Ovary (tissue), 3 donors: Measurements from ENCODE around the gene TSHZ2.

ENCODE experiments used
- CTCF ChIP-seq, 3 donors: fragments of 450-650 bp in 2 of 3; fragments of 200-600 bp in 1 of 3; IDR thresholded peaks; one replicate each; pipeline versions ENCODE4 v1.5.1 to v1.8.0; 2016 to 2022; ENCODE audit warnings: antibody characterized with exemption in 3 of 3, mild to moderate bottlenecking in 1 of 3
- EP300 ChIP-seq: sonication (generic); formaldehyde crosslinking; IDR thresholded peaks from one replicate; pipeline ENCODE4 v1.6.1; 2017; ENCODE audit warnings: antibody characterized with exemption
- POLR2A ChIP-seq: fragments of 450-650 bp; IDR thresholded peaks from one replicate; pipeline ENCODE4 v1.6.1; 2017; ENCODE audit warnings: antibody characterized with exemption, mild to moderate bottlenecking, moderate library complexity
- donor health status: DM: no; HTN: no; CAD: no.

GRCh38 chr20:53517146-53517545 lies 545.0 kb downstream of the TSHZ2 start:
- TF ChIP-seq CTCF (IDR thresholded peaks at IDR 0.05) (no peak), EP300 (no peak), POLR2A (no peak)
